ENCODE results near the gene STX2. TPM values are rescaled to one million over a fixed set of nuclear protein-coding genes. Genes with fewer than 3 reads are reported as not detected.

The STX2 gene
- polyA plus RNA-seq, 1 donor from 2014 or later: 67.0 TPM

- H3K9me2 ChIP-seq (ENCODE audit: insufficient read depth, low read length): no peaks in the 10 kb centered on the region
- peaks cover 4% of the 10 kb centered on the region for H3K36me3 ChIP-seq (ENCODE audit: insufficient read depth, low read length)
- H3F3A ChIP-seq (ENCODE audit: insufficient read depth, low read length, poor library complexity, severe bottlenecking): no peaks in the 10 kb centered on the region
- TF ChIP-seq RAD21 (conservative IDR thresholded peaks at IDR 0.05) (peak; percentile 12), SMC3 (conservative IDR thresholded peaks at IDR 0.05; ENCODE audit: poor library complexity) (no peak), EZH2 (IDR thresholded peaks at IDR 0.05; ENCODE audit: borderline replicate concordance, insufficient read depth, low read length, poor library complexity, severe bottlenecking) (no peak)
- TF ChIP-seq, protein P1, sequence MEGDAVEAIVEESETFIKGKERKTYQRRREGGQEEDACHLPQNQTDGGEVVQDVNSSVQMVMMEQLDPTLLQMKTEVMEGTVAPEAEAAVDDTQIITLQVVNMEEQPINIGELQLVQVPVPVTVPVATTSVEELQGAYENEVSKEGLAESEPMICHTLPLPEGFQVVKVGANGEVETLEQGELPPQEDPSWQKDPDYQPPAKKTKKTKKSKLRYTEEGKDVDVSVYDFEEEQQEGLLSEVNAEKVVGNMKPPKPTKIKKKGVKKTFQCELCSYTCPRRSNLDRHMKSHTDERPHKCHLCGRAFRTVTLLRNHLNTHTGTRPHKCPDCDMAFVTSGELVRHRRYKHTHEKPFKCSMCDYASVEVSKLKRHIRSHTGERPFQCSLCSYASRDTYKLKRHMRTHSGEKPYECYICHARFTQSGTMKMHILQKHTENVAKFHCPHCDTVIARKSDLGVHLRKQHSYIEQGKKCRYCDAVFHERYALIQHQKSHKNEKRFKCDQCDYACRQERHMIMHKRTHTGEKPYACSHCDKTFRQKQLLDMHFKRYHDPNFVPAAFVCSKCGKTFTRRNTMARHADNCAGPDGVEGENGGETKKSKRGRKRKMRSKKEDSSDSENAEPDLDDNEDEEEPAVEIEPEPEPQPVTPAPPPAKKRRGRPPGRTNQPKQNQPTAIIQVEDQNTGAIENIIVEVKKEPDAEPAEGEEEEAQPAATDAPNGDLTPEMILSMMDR (IDR thresholded peaks at IDR 0.05; ENCODE audit: poor library complexity, severe bottlenecking): peak; percentile 49
- TF ChIP-seq, protein P2, sequence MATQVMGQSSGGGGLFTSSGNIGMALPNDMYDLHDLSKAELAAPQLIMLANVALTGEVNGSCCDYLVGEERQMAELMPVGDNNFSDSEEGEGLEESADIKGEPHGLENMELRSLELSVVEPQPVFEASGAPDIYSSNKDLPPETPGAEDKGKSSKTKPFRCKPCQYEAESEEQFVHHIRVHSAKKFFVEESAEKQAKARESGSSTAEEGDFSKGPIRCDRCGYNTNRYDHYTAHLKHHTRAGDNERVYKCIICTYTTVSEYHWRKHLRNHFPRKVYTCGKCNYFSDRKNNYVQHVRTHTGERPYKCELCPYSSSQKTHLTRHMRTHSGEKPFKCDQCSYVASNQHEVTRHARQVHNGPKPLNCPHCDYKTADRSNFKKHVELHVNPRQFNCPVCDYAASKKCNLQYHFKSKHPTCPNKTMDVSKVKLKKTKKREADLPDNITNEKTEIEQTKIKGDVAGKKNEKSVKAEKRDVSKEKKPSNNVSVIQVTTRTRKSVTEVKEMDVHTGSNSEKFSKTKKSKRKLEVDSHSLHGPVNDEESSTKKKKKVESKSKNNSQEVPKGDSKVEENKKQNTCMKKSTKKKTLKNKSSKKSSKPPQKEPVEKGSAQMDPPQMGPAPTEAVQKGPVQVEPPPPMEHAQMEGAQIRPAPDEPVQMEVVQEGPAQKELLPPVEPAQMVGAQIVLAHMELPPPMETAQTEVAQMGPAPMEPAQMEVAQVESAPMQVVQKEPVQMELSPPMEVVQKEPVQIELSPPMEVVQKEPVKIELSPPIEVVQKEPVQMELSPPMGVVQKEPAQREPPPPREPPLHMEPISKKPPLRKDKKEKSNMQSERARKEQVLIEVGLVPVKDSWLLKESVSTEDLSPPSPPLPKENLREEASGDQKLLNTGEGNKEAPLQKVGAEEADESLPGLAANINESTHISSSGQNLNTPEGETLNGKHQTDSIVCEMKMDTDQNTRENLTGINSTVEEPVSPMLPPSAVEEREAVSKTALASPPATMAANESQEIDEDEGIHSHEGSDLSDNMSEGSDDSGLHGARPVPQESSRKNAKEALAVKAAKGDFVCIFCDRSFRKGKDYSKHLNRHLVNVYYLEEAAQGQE (IDR thresholded peaks at IDR 0.05; ENCODE audit: borderline replicate concordance): no peak
- no peak overlapping the region for H2AFZ ChIP-seq (ENCODE audit: low read depth, low read length)
- no peak overlapping the region for H3K9ac ChIP-seq (ENCODE audit: low read length)
- H3K4me3 ChIP-seq (ENCODE audit: low read length): no peak overlapping the region
- H3K27me3 ChIP-seq (ENCODE audit: insufficient read depth, low read depth, low read length): no peaks in the 10 kb centered on the region
- H3K27ac ChIP-seq (ENCODE audit: low read length): no peak overlapping the region
- H3K4me2 ChIP-seq (ENCODE audit: low read length): no peak overlapping the region
- H3K79me2 ChIP-seq (replicated peaks; ENCODE audit: insufficient read depth, low read length): peaks cover 10% of the 10 kb centered on the region
- no peaks in the 10 kb centered on the region for H3K9me3 ChIP-seq (ENCODE audit: low read length)
- H4K20me1 ChIP-seq (ENCODE audit: insufficient read depth): no peaks in the 10 kb centered on the region
These were observed 12.8 kb downstream of the STX2 start for GRCh38 chr12:130826151-130826801.

- no peaks in the 10 kb centered on the region for H3K9me3 ChIP-seq (ENCODE audit: low read length)
- H3K4me2 ChIP-seq (ENCODE audit: low read length): no peak overlapping the region
- TF ChIP-seq SMC3 (conservative IDR thresholded peaks at IDR 0.05; ENCODE audit: poor library complexity) (no peak), MXI1 (conservative IDR thresholded peaks at IDR 0.05; ENCODE audit: poor library complexity, severe bottlenecking) (no peak), RAD21 (conservative IDR thresholded peaks at IDR 0.05) (no peak), EP300 (conservative IDR thresholded peaks at IDR 0.05; ENCODE audit: poor library complexity, severe bottlenecking) (no peak), POLR2AphosphoS5 (IDR thresholded peaks at IDR 0.05) (no peak), EZH2 (IDR thresholded peaks at IDR 0.05; ENCODE audit: borderline replicate concordance, insufficient read depth, low read length, poor library complexity, severe bottlenecking) (no peak), TAF1 (IDR thresholded peaks at IDR 0.05; ENCODE audit: low read depth) (no peak)
- TF ChIP-seq, protein P2 (IDR thresholded peaks at IDR 0.05; ENCODE audit: borderline replicate concordance): no peak
- TF ChIP-seq, protein P1 (IDR thresholded peaks at IDR 0.05; ENCODE audit: poor library complexity, severe bottlenecking): no peak
- no peaks in the 10 kb centered on the region for H3K27me3 ChIP-seq (ENCODE audit: insufficient read depth, low read depth, low read length)
- H3K27ac ChIP-seq (ENCODE audit: low read length): no peak overlapping the region
- no peaks in the 10 kb centered on the region for H3F3A ChIP-seq (ENCODE audit: insufficient read depth, low read length, poor library complexity, severe bottlenecking)
- no peak overlapping the region for H2AFZ ChIP-seq (ENCODE audit: low read depth, low read length)
- H3K9me2 ChIP-seq (ENCODE audit: insufficient read depth, low read length): no peaks in the 10 kb centered on the region
- H4K20me1 ChIP-seq (ENCODE audit: insufficient read depth): no peaks in the 10 kb centered on the region
- no peak overlapping the region for H3K9ac ChIP-seq (ENCODE audit: low read length)
- peaks cover 9% of the 10 kb centered on the region for H3K79me2 ChIP-seq (replicated peaks; ENCODE audit: insufficient read depth, low read length)
- H3K36me3 ChIP-seq (ENCODE audit: insufficient read depth, low read length): peaks cover 6% of the 10 kb centered on the region
- H3K4me3 ChIP-seq (ENCODE audit: low read length): no peak overlapping the region
These were observed 13.3 kb downstream of the STX2 start for GRCh38 chr12:130825771-130826150.
